Right kidney (tissue), 1 donor: Measurements from ENCODE around the gene AKAP3.

Experiments used
- DNase-seq: peaks from one replicate; pipeline ENCODE4 v3.0.0-alpha.2; 2016

The AKAP3 gene

DNA sequence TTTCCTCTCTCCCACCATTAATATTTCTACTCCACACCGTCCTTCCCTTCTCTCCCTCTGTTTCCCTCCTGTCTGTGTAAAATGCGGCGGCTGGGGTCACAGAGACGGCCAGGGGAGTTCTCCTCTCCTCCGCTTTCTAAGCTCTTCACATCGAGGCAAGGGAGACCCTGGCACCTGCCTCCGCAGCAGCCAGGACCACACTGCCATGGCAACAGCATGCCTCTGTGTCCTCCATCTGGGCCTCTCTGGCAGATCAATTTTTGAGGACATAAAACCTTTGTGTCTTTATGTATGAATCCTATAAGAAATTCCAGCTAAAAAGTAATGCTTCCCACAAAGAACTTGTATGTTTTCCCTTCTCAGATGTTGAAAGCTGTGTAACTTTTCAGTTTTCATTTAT is 45.4 kb downstream of the AKAP3 start:
- DNase-seq, result no peak

DNA sequence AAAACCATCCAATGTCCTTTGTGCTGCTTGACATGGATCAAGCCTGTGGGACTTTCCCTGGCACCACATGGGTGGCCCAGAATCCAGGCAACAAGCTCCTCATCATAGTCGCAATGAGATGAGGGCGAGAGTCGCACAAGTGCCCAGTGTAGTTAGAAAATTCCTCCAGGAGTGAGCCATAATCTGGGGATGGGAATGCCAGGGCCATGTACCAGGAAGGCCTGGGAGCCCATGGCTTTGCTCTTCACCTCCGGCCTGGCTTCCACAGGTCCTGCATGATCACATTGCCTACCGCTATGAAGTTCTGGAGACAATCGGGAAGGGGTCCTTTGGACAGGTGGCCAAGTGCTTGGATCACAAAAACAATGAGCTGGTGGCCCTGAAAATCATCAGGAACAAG is 53.0 kb downstream of the AKAP3 start:
- DNase-seq, result no peak

DNA sequence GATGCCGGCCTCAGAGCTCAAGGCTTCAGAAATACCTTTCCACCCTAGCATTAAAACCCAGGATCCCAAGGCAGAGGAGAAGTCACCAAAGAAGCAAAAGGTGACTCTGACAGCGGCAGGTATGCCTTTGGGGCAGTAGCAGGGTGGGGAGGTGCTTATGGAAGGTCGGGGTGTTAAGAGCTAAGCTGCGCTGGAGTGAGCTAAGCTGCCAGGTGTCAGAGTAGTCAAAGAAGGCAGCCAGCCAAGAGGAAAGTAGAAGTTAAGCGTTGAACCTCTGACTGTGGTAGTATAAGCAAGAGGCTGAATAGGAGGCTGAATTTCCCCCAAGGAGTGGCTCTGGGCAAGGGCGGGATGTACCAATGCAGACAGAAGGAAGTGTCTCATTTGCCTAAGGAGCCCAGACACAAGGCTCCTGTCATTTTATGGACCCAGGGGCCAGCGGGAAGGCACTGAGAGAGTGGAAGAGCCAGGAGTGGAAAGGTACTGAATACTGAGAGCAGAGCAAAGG is 57.6 kb downstream of the AKAP3 start:
- DNase-seq, result no peak

DNA sequence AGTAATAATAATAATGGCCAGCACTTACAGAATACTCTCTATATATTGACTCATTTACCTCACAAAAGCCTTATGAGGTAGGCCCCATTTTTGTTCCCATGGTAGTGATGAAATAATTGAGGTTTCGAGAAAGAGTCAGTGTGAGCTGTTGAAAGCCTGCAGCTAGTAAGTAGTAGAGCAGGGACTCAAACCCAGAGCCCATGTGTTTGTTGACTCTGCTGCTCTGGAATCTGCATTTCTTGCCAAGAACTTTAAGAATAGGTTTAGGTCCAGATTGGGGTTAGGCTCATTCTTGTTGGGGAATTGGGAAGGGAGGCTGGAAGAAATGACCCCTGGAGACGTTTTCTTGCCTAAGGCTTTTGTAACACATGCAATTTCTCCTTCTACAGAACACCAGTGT is 58.9 kb downstream of the AKAP3 start:
- DNase-seq, result no peak

DNA sequence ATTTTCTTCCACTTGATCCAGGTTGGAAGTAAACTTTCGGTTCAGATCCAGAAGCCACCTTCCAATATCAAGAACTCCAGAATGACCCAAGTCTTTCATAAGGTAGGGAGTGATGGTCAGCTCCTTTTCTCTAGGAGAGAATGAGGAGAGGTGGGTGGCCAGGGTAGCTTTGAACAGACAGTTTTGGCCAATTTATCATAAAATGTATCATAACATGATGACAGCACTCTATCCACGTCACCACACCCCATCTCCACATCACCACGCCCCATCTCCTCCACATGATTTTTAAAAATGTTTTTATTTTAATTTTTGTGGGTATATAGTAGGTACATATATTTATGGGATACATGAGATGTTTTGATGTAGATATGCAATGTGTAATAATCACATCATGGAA is 59.9 kb downstream of the AKAP3 start:
- no peak for DNase-seq

DNA sequence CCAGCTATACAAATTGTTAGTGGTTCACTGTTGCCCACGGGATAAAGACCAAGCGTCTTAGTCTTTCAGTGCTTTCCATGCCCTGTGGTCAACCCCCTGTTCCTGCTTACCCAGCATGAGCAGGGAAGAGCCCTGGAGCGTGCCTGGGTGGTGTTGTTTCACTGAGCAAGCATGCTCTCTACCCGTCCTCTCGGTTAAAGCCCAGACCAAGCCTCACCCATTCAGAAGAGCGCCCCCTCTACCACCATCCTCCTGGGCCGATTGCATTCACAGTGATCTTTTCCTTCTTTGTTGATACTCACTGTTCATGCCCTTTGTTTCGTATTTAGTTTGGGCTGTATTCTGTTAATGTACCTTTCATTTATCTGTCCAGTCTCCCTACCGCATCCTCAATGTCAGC is 61.7 kb downstream of the AKAP3 start:
- no peak for DNase-seq

DNA sequence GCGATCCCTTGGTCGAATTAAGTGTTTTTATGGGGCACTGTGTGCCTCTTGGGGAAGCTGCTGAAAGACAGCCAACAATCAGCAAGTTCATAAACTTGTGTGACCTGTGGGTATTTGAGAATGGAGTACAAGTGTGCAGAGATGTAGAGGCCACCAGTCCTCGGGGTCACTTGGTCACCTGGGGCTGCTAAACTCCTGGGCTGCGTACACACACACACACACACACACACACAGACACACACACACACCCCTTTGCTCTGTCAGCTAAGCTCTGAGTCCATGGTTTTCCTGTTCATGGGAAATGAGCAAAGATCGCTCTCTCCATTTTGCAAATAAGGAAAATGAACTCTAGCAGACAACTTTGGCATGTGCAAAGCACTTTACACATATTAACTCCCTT is 62.4 kb downstream of the AKAP3 start:
- DNase-seq, result no peak

DNA sequence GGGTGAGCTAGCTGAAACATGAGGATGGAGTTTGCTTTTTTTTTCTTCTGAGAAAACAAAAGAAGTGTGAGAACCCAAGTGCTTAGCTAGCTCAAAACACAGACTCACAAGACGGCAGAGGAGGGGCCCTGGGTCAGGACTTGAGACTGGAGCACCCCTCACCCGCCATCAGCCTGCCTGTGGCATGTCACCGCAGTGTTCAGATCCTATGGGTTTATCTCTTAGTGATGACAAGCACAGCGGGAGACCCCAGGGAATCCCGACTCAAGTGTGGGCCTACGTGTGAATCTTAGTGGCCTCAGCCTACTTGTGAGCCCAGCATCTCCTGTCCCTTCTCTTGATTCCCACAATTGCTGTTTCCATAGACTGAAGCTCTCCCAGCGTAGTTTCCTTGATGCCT is 64.0 kb downstream of the AKAP3 start:
- DNase-seq, result no peak

DNA sequence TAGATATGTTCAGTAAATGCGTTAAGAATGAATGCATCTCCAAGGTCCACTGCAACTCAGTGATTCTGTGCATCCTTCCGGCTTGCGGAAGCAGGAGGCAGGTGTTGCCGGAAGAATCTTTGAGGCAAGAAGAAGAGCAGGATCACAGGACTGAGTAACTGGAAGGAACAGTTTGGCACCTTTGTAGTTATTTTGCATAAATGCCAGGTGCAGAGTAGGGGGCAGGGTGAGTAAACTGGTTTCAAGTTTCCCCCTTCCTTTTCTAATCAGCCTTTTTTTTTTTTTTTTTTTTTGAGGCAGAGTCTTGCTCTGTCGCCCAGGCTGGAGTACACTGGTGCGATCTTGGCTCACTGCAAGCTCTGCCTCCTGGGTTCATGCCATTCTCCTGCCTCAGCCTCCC is 64.6 kb downstream of the AKAP3 start:
- DNase-seq, result no peak

DNA sequence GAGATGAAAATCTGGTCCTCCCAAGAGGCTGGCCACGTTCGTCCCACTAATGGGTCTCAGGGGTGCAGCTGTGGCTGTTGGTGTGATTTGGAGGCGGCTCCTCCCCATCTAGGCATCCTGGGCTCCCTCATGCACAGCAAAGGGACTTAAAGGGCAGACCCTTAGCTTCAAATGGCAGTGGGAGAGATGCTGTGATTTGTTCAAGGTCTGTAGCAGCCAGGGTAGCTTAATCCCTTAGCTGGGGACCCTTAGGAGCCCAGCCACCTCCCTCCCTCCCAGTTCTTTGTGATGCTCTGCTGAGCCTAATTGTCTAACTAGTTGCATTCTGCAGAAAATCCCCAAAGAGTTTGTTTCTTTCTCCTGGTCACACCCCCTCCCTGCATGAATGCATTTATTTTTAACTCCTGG is 68.6 kb downstream of the AKAP3 start:
- no peak for DNase-seq

DNA sequence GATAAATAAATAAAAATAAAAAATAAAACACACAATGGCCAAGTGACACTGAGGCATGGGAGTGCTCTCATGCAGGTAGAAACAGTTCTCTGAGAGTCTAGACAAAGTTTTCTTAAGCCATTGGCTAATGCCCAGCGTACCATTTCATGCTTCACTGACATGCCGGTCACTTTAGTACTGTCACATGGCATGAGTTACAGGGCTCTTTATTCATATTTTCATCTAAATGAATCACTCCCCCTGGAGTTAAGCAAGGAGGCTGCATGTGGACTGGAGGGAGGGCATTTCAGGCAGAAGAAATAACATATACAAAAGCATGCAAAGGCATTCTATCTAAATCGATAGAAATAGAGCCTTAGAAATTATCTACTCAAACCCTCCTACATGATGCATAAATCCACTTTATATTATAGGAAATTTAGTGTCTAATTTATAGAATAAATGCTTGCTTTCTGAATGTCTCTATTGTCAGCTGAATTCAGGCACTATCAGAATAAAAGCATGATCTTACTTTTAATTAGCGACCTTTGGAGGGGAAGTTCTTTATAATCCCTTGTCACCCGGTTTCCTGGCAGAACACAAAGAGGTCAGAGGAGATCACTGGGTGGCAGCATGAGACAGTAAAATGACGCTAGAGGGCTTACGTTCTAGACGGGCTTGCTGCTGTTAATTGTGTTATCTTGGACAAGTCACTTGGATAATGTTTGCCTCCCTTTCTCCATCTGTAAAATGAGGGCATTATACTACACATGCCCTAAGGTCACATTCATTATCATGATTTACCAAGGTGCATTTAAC is 69.3 kb downstream of the AKAP3 start:
- no peak for DNase-seq

DNA sequence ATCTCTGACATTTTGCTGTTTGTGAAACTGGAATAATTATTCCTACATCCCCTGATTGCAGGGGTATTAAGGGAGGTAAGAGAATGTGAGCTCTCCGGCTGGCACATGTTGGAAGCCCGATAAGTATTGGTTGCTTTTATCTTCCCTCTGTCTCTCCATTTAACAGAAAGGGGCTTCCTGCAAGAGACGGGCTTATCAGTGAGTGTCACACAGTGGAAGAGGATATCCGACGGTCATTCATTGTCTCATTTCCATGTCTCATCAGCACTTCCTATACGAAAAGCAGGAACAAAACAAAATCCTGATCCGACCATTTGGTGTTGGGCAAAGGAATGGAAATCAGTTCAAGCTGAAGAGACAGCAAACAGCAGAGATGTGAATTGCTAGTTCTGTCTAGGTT is 76.2 kb downstream of the AKAP3 start:
- no peak for DNase-seq

DNA sequence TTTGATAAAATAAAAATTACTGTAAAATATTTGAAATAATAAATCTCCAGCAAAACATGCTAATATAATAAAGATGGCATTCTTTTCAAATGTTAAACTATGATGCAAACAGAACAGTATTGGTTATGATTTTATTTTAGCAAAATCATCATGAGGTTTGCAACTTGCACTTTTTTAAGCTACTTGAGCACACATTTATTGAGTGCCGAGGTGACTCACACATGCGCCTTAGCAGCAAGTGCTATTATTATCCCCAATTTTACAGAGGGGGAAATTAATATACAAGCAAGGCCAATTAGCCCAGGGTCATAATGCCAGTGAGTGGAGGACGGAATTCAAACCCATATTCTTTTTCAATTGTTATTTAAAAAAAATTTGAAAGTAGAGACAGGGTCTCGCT is 79.6 kb downstream of the AKAP3 start:
- no peak for DNase-seq

DNA sequence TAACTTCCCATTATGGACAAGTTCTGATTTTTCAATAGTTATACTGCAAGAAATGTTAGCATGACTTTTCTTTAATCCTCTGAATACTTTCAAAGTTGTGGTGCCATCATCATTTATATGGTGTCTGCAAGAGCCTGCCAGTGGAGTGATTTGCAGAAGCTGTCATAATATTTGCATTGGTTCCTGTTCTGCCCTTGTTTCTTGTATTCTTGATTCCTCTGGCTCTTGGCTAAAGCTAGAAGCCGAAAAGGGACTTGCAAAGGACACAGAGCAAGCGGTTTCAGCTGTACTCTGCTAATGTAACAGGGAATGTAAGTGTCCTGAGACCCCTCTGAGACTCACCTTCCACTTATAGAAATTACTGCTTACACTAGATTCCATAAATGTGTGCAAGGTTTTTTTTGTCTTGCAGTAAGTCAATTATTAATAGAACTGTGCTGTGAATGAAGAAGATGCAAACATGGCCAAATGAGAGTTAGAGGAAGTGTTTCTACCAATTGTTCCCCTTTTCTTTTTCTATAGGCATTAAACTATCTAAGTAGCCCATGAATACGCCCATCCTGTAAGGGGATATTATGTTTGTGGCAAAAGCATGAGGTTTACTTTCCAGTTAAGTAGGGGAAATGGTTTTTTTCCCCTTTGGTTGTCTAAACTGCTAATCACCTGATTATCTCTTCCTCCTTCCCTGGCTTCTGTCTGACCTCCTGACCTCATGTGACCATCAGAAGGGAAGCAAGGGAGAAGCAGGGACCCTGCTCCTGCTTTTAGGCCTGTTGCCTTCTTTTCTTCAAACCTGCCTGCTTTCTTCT is 81.6 kb downstream of the AKAP3 start:
- no peak for DNase-seq

DNA sequence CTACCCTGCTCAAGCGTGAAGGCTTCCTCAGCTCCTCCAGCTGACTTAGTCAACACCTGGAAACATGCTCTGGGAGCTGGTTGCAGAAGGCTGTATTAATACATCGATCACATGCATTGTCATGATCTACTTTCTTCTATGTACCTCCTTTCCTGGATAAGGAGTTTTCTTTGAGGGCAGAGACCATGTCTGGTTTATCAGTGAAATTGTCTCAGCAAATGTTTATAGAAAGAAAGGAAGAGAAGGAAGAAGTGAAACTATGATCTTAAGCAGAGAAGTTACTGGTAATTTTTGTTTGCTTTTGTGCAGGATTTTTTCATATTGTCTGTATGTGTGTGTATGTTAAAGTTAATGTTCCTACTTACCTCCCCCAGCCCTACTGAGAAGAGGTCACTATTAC is 82.4 kb downstream of the AKAP3 start:
- DNase-seq, result no peak
